Activated CD8-positive, alpha-beta memory T cell treated with anti-CD3 and anti-CD28 coated beads, Interleukin-2, amount 10 ng/mL, durations not matched to agents 7 days and 5 days (primary cell): Measurements from ENCODE around the gene RNF13. TPM values are rescaled to one million over a fixed set of nuclear protein-coding genes. Genes with fewer than 3 reads are reported as not detected.

Experiments
- ATAC-seq: fragments of 150-1000 bp; cut with Tn5 transposase; one replicate; pipeline ENCODE4 v1.10.0; 2021; ENCODE audit warnings: moderate library complexity
- CTCF ChIA-PET: fragments of 350-600 bp; sonication (Branson Sonifier 250); formaldehyde crosslinking; loops from one replicate; lab custom pipeline; 2021; ENCODE audit warnings: antibody characterized with exemption; lab: Charles Lee
- DNase-seq: peaks from one replicate; pipeline ENCODE4 v3.0.0-alpha.2; 2020
- H3K27ac Mint-ChIP-seq: one replicate; pipeline ENCODE4 v1.8.0; 2021; ENCODE audit warnings: mild to moderate bottlenecking, mixed read lengths
- H3K27me3 Mint-ChIP-seq: one replicate; pipeline ENCODE4 v1.8.0; 2021; ENCODE audit warnings: mixed read lengths
- H3K36me3 Mint-ChIP-seq: one replicate; pipeline ENCODE4 v1.8.0; 2021; ENCODE audit warnings: mild to moderate bottlenecking, mixed read lengths
- H3K4me1 Mint-ChIP-seq: one replicate; pipeline ENCODE4 v1.8.0; 2021; ENCODE audit warnings: mixed read lengths
- H3K4me3 Mint-ChIP-seq: one replicate; pipeline ENCODE4 v1.8.0; 2021; ENCODE audit warnings: mild to moderate bottlenecking, moderate library complexity, mixed read lengths
- H3K9me3 Mint-ChIP-seq: one replicate; pipeline ENCODE4 v1.8.0; 2022; ENCODE audit warnings: low read depth, mixed read lengths
- total RNA-seq, 2 experiments: library from RNA; stranded (reverse); gene quantifications; one replicate each; pipeline ENCODE4 v1.2.3, GENCODE V29; 2021

RNF13 gene
- total RNA-seq, 2 experiments from 2014 or later: 29.6 to 39.7 TPM

DNA sequence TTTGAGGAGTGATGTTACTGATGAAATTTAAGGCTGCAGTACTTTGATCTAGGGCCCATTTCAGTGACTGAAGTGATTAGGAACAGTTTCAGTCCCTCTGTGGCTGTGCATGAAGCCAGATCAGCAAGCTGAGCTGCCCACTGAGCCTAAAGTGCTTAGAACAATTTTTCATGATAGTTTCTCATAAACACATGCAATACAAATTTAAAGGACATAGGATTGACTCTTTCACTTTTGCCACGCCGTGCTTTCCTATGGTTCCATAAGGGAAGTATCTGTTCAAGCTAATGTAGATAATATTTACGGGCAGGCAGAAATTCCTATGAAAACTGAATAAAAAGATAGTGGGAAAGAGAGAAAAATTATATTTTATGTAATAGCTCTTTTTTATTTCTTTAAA is 31.3 kb upstream of the RNF13 start:
- H3K27me3 Mint-ChIP-seq: peaks cover 5% of the 10 kb centered on the region
- CTCF ChIA-PET: interaction anchor here (1.2 kb wide), 1 partner anchor 11 kb away, joined by 10 read pairs; no protein-coding TSS in a partner anchor
- ATAC-seq (no peak), DNase-seq (no peak)
- no peak overlapping the region for H3K27ac Mint-ChIP-seq
- H3K9me3 Mint-ChIP-seq: no peaks in the 10 kb centered on the region
- H3K4me3 Mint-ChIP-seq: no peak overlapping the region
- no peaks in the 10 kb centered on the region for H3K36me3 Mint-ChIP-seq
- no peaks in the 10 kb centered on the region for H3K4me1 Mint-ChIP-seq

DNA sequence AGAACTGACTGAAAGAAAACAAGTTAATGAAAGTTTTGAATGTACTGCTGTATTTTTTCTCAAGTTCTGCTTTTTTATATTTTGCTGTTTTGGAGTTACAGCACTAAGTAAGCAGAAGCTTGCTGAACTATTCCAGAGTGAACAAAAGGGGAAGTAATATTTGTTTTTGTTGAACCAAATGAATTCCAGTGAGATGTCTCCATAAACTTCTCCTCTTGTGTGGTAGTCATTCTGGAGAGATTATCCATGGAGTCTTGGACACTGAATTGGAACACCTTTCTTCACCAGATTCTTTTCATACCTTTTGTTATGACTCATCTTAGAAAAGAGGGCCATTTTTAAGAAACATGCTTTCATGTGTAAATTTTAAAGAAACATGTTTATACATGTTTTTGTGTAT is 29.4 kb upstream of the RNF13 start:
- Mint-ChIP-seq H3K27ac (no peak overlapping the region), H3K9me3 (no peaks in the 10 kb centered on the region), H3K4me1 (no peaks in the 10 kb centered on the region), H3K27me3 (peaks cover 14% of the 10 kb centered on the region), H3K4me3 (no peak overlapping the region), H3K36me3 (no peaks in the 10 kb centered on the region)
- no peak for ATAC-seq
- no peak for DNase-seq
- CTCF ChIA-PET: no interaction called here

DNA sequence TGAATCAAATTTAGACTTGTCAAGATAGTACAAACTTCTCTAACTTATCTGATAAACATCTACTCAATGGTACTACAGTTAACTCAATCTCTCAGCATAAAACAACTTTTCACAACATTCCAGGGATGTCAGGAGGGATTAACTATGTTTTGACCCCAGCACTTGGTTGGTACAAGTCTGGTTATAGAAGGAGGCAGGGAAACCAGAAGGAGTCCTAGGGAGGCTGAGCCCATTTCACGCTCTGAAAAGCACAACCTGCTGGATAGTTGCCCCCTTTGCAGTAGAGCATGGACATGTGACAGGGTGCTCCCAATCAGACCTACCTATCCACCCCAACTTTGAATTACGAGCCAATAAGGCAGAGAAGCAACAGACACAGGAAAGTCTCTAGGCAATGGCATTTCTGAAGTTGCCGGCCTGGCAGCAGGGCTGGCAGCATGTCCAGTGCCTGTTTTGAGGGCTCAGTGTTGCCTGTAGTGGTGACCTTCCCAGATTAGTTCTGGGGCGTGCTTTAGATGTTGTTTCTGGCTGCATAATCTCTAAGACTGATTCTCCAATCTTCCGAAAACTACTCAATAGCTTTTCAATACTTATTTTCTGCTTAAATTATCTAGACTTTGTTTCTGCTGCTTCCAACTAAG is 28.8 kb upstream of the RNF13 start:
- peaks cover 14% of the 10 kb centered on the region for H3K27me3 Mint-ChIP-seq
- CTCF ChIA-PET: no interaction called here
- H3K4me1 Mint-ChIP-seq: no peaks in the 10 kb centered on the region
- ATAC-seq (no peak), DNase-seq (no peak)
- H3K9me3 Mint-ChIP-seq: no peaks in the 10 kb centered on the region
- H3K36me3 Mint-ChIP-seq: no peaks in the 10 kb centered on the region
- no peak overlapping the region for H3K27ac Mint-ChIP-seq
- no peak overlapping the region for H3K4me3 Mint-ChIP-seq

DNA sequence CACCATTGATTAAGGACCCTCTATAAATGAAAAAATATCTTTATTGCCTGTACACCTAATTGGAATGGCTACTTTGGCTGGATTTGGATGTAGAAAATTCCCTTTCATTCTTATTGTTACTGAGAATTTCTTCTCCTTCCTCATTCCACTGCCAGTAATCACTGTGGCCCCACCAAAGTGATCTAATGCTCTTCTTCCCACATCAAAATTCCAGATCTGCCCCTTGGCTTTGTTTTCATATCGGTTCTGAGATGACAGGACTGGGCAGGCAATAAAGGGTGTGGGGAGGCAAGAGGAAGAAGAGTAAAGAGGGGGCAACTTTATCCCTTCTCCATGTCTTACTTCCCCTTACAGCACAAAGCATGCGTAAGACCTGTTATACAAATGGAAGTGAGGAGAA is 22.7 kb upstream of the RNF13 start:
- no peaks in the 10 kb centered on the region for H3K9me3 Mint-ChIP-seq
- CTCF ChIA-PET: no interaction called here
- no peak overlapping the region for H3K27ac Mint-ChIP-seq
- peaks cover 41% of the 10 kb centered on the region for H3K27me3 Mint-ChIP-seq
- no peak for ATAC-seq
- no peak for DNase-seq
- H3K4me3 Mint-ChIP-seq: no peak overlapping the region
- no peaks in the 10 kb centered on the region for H3K4me1 Mint-ChIP-seq
- H3K36me3 Mint-ChIP-seq: no peaks in the 10 kb centered on the region

DNA sequence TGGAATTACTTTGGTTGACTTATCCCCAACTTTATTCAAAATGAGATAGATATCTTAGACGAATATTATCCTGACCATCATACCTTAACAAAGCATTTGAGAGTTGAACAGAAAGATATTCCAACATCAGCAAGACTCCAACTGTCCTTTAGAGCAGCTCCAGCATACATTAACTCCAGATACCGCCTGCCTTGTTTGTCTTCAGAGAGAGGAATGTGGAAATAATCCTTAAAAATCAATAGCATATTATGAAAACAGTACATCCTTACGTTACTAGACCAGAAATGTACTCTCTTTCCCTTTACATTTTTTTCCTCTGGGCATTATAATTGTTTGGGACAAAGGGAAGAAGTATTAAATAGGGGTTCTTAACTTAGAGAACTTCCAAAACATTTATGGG is 22.3 kb upstream of the RNF13 start:
- H3K4me3 Mint-ChIP-seq: no peak overlapping the region
- ATAC-seq (no peak), DNase-seq (no peak)
- no peaks in the 10 kb centered on the region for H3K36me3 Mint-ChIP-seq
- H3K27ac Mint-ChIP-seq: no peak overlapping the region
- peaks cover 41% of the 10 kb centered on the region for H3K27me3 Mint-ChIP-seq
- CTCF ChIA-PET: no interaction called here
- H3K4me1 Mint-ChIP-seq: no peaks in the 10 kb centered on the region
- H3K9me3 Mint-ChIP-seq: no peaks in the 10 kb centered on the region

DNA sequence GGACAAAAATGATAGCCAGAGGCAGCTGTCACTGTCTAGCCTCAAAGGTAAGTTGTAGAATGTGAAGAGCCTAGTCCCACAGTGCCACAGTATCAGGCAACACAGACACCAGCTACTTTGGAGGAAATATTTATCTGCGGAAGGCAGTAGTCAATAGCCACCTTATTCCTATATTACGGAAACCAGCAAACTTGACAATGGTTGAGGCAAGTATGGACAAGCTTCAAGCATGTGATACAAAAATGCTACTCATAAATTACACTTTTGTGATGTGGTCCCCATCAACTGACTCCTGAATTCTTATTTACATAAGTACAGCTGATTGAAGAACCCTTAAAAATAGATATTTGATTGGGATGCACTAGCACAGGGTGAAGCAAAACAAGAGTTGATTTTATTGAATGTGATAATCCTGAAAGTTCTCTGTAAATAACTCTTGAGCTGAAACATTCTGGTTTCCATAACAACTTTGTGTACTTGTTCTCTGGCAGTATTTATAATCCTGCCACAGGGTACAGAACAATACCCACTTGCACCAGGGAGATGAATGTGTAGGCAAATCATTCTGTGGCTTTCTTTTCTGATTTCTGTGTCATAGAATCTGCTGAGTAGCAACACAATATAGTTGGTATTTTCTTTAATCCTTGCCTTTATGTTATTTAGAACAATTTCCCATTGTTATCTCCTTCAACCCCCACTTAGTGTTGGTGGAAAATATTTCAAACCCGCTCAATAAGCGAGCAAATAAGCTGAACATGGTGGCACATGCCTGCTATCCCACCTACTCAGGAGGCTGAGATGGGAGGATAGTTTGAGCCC is 20.4 kb upstream of the RNF13 start, which contains the start of gene ANKUB1:
Gene ANKUB1 (minus strand): TSS at position 103 of the 819 bp plus-strand sequence. CDS start 188 bp downstream, outside the sequence.
- no peaks in the 10 kb centered on the region for H3K36me3 Mint-ChIP-seq
- H3K4me1 Mint-ChIP-seq: no peaks in the 10 kb centered on the region
- CTCF ChIA-PET: interaction anchor here (0.9 to 2.5 kb wide), 2 partner anchors 16 to 21 kb away, joined by 4 to 11 read pairs; no protein-coding TSS in a partner anchor
- H3K4me3 Mint-ChIP-seq: no peak within 1 kb of the TSS
- DNase-seq (no peak), ATAC-seq (no peak)
- no peaks in the 10 kb centered on the region for H3K9me3 Mint-ChIP-seq
- peaks cover 37% of the 10 kb centered on the region for H3K27me3 Mint-ChIP-seq
- H3K27ac Mint-ChIP-seq: no peak within 1 kb of the TSS

DNA sequence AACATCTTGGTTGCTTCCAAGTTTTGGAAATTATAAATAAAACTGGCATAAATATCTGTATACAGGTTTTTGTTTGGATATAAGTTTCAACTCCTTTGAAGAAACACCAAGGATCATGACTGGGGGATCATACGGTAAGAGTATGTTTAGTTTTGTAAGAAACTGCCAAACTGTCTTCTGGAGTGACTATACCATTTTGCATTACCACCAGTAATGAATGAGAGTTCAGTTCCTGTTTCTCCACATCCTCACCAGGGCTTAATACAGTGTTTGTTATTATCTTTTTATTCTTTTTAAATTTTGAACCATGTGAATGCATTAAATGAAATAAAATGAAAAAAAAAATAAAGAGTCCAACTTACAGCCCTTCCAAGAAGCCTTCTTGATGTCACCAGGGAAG is 17.0 kb upstream of the RNF13 start:
- peaks cover 20% of the 10 kb centered on the region for H3K27me3 Mint-ChIP-seq
- no peak for ATAC-seq
- no peaks in the 10 kb centered on the region for H3K4me1 Mint-ChIP-seq
- no peaks in the 10 kb centered on the region for H3K36me3 Mint-ChIP-seq
- H3K27ac Mint-ChIP-seq: no peak overlapping the region
- H3K4me3 Mint-ChIP-seq: no peak overlapping the region
- CTCF ChIA-PET: no interaction called here
- DNase-seq: no peak
- no peaks in the 10 kb centered on the region for H3K9me3 Mint-ChIP-seq

DNA sequence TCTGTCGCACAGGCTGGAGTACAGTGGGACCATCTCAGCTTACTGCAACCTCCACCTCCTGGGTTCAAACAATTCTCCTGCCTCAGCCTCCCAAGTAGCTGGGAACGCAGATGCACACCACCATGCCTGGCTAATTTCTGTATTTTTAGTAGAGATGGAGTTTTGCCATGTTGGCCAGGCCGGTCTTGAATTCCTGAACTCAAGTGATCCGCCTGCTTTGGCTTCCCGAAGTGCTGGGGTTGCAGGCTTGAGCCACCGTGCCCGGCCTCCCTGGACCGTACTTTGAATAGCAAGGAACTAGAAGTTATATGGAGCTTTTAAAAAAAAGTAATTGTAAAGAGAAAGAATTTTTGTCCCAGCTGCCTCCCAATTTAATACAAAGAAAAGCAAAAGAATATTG is 12.3 kb upstream of the RNF13 start:
- Mint-ChIP-seq H3K36me3 (no peaks in the 10 kb centered on the region), H3K27ac (no peak overlapping the region), H3K9me3 (no peaks in the 10 kb centered on the region), H3K27me3 (peaks cover 11% of the 10 kb centered on the region), H3K4me1 (no peaks in the 10 kb centered on the region), H3K4me3 (no peak overlapping the region)
- ATAC-seq (no peak), DNase-seq (no peak)
- CTCF ChIA-PET: interaction anchor here (1.0 kb wide), 1 partner anchor 29 kb away, joined by 5 read pairs; no protein-coding TSS in a partner anchor

DNA sequence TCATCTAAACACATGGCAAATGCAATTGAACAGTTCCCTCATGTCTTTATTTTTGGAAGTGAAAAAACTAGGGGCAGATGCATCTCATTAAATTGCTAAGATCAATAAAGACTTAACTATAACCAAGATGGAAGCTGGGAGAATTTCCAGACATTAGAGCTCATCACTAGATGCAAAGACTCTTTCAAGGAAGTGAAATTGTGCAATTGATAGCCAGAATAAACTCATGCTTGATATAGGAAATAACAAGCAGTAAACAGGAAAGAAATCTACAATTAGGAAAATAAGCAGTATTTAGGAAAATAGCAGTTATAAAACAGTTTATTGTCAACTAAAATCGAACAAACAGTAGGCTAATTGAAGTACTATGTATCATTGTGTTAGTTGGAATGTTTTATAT is 11.8 kb upstream of the RNF13 start:
- Mint-ChIP-seq H3K4me1 (no peaks in the 10 kb centered on the region), H3K27ac (no peak overlapping the region), H3K4me3 (no peak overlapping the region), H3K9me3 (no peaks in the 10 kb centered on the region), H3K27me3 (peaks cover 16% of the 10 kb centered on the region), H3K36me3 (no peaks in the 10 kb centered on the region)
- ATAC-seq (no peak), DNase-seq (no peak)
- CTCF ChIA-PET: interaction anchor here (1.0 kb wide), 1 partner anchor 30 kb away, joined by 5 read pairs; no protein-coding TSS in a partner anchor

DNA sequence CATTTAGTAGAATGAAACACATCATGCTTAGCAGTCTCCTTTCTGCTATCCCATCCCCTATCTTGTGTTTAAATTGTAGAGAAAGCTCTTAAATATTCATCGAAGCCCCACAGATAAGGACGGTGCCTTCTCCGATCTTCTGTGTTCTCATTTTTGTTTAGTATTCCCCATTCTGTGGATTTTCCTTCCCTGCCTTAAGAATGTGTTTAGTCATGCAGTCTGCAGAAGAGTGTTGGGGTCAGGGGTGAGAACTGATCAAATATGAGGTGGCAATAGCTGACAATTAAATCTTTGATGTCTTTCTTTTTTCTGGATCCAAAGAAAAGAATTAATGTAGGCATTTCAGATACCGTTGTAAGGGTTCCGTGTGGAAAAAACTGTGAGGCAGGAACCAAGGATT is 11.4 kb upstream of the RNF13 start:
- no peak overlapping the region for H3K4me3 Mint-ChIP-seq
- H3K9me3 Mint-ChIP-seq: no peaks in the 10 kb centered on the region
- H3K27ac Mint-ChIP-seq: no peak overlapping the region
- ATAC-seq (no peak), DNase-seq (no peak)
- H3K27me3 Mint-ChIP-seq: peaks cover 20% of the 10 kb centered on the region
- H3K36me3 Mint-ChIP-seq: no peaks in the 10 kb centered on the region
- CTCF ChIA-PET: interaction anchor here (1.0 kb wide), 1 partner anchor 30 kb away, joined by 5 read pairs; no protein-coding TSS in a partner anchor
- peaks cover 2% of the 10 kb centered on the region for H3K4me1 Mint-ChIP-seq

DNA sequence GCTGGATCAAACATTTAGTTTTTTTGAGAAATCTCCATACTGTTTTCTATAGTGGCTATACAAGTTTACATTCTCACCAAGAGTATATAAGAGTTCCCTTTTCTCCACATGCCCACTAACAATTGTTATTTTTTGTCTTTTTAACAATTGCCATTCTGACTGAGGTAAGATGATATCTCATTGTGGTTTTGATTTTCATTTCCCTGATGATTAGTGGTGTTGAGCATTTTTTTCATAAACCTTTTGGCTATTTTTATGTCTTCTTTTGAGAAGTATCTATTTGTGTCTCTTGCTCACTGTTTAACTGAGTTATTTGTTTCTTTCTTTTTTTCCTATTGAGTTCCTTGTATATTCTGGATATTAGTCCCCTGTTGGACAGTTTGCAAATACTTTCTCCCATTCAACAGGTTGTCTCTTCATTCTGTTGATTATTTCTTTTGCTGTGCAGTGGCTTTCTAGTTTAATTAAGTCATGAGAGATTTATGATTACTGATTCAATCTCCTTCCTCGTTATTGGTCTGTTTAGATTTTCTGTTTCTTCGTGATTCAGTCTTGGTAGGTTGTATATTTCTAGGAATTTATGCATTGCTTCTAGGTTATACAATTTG is 6.7 kb upstream of the RNF13 start:
- H3K4me1 Mint-ChIP-seq: peaks cover 6% of the 10 kb centered on the region
- ATAC-seq: no peak
- H3K9me3 Mint-ChIP-seq: no peaks in the 10 kb centered on the region

DNA sequence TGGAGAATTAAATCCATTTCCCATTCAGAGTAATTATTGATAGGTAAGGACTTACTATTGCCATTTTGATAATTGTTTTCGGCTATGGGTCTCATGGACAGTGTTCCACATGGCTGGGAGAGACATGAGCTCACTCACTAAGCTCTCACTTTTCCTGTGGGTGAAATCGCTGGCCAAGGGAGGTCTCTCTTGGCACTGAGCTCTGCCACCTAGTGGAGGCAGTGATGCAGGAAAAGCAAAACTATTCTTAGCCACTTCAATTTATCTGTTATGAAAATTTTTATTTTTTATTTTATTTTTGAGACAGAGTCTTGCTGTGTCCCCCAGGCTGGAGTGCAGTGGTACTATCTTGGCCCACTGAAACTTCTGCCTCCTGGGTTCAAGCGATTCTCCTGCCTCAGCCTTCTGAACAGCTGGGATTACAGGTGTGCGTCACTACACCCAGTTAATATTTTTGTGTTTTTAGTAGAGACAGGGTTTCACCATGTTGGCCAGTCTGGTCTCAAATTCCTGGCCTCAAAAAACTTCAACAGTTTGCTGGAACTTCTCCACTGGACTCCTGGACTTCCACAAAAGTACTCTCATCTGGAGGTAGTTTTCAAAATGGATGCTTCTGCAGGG is 4.7 kb upstream of the RNF13 start:
- H3K27ac Mint-ChIP-seq: no peak overlapping the region
- DNase-seq (peak; percentile 67), ATAC-seq (no peak)
- H3K4me1 Mint-ChIP-seq: peaks cover 13% of the 10 kb centered on the region
- H3K27me3 Mint-ChIP-seq: peaks cover 24% of the 10 kb centered on the region
- H3K4me3 Mint-ChIP-seq: no peak overlapping the region
- H3K9me3 Mint-ChIP-seq: no peaks in the 10 kb centered on the region
- CTCF ChIA-PET: interaction anchor here (0.6 to 3.0 kb wide), 36 partner anchors 8 to 601 kb away, joined by 3 to 34 read pairs (median 4); partner anchors contain the start of genes ANKUB1 and COMMD2
- H3K36me3 Mint-ChIP-seq: no peaks in the 10 kb centered on the region

More for the DNA sequence above, 6.7 kb upstream of the RNF13 start:
- Mint-ChIP-seq H3K27ac (no peak overlapping the region), H3K27me3 (peaks cover 24% of the 10 kb centered on the region), H3K4me3 (no peak overlapping the region), H3K36me3 (no peaks in the 10 kb centered on the region)
- CTCF ChIA-PET: interaction anchor here (1.2 kb wide), 1 partner anchor 89 kb away, joined by 3 read pairs; no protein-coding TSS in a partner anchor
- no peak for DNase-seq

DNA sequence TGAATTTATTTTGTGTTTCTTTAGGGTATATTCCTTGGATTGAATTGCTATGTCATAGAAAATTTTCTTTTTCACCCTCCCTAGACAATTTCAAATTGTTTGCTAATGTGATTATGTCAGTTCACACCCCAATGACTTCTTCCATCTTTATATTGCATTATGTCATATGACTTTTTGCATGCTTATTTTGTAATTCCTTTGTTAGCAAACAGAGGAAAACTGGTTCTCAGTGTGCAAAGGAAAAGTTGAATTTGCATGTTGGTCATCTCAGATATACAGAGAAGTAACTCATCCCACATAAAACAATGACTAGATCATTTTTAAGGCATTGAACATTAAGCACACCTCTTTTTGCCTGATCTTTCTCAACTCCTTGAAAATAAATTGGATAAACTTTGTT is 3.3 kb upstream of the RNF13 start:
- H3K27me3 Mint-ChIP-seq: peaks cover 24% of the 10 kb centered on the region
- no peaks in the 10 kb centered on the region for H3K9me3 Mint-ChIP-seq
- peaks cover 20% of the 10 kb centered on the region for H3K4me1 Mint-ChIP-seq
- H3K4me3 Mint-ChIP-seq: no peak overlapping the region
- H3K36me3 Mint-ChIP-seq: no peaks in the 10 kb centered on the region
- CTCF ChIA-PET: interaction anchor here (2.1 to 3.0 kb wide), 4 partner anchors 17 to 298 kb away, joined by 5 to 34 read pairs (median 10); partner anchors contain the start of gene ANKUB1
- H3K27ac Mint-ChIP-seq: no peak overlapping the region
- ATAC-seq (no peak), DNase-seq (no peak)
